ENCODE data around the gene DNAH5.

The DNAH5 gene

GRCh38 chr5:13708432-13708831 is 236.1 kb downstream of the DNAH5 start:
- no peak for DNase-seq (ENCODE audit: low read depth, low spot score)

- DNase-seq (ENCODE audit: low read depth, low spot score): no peak
Measured at GRCh38 chr5:13704396-13704795, 240.1 kb downstream of the DNAH5 start.

- no peak for DNase-seq (ENCODE audit: low read depth, low spot score)
Measured at GRCh38 chr5:13700626-13701025, 243.9 kb downstream of the DNAH5 start.

- DNase-seq (ENCODE audit: low read depth, low spot score): no peak
Measured at GRCh38 chr5:13698885-13699284, 245.6 kb downstream of the DNAH5 start.

- DNase-seq (ENCODE audit: low read depth, low spot score): no peak
Measured at GRCh38 chr5:13695076-13695712, 249.3 kb downstream of the DNAH5 start.

GRCh38 chr5:13692172-13692571 is 252.3 kb downstream of the DNAH5 start:
- no peak for DNase-seq (ENCODE audit: low read depth, low spot score)

GRCh38 chr5:13676531-13676930 is 268.0 kb downstream of the DNAH5 start:
- no peak for DNase-seq (ENCODE audit: low read depth, low spot score)

- no peak for DNase-seq (ENCODE audit: low read depth, low spot score)
Measured at GRCh38 chr5:13674391-13674790, 270.1 kb downstream of the DNAH5 start.

- no peak for DNase-seq (ENCODE audit: low read depth, low spot score)
Measured at GRCh38 chr5:13673511-13673910, 271.0 kb downstream of the DNAH5 start.

GRCh38 chr5:13664377-13664776 is 280.1 kb downstream of the DNAH5 start:
- peak; percentile 4 for DNase-seq (ENCODE audit: low read depth, low spot score)

- no peak for DNase-seq (ENCODE audit: low read depth, low spot score)
Measured at GRCh38 chr5:13662626-13663025, 281.9 kb downstream of the DNAH5 start.

GRCh38 chr5:13661272-13661671 is 283.2 kb downstream of the DNAH5 start:
- no peak for DNase-seq (ENCODE audit: low read depth, low spot score)

GRCh38 chr5:13660072-13660471 is 284.4 kb downstream of the DNAH5 start:
- DNase-seq (ENCODE audit: low read depth, low spot score): no peak

GRCh38 chr5:13659391-13659790 is 285.1 kb downstream of the DNAH5 start:
- DNase-seq (ENCODE audit: low read depth, low spot score): no peak

- no peak for DNase-seq (ENCODE audit: low read depth, low spot score)
Measured at GRCh38 chr5:13658761-13659160, 285.7 kb downstream of the DNAH5 start.

- no peak for DNase-seq (ENCODE audit: low read depth, low spot score)
Measured at GRCh38 chr5:13658152-13658551, 286.3 kb downstream of the DNAH5 start.

GRCh38 chr5:13653709-13654108 is 290.8 kb downstream of the DNAH5 start:
- no peak for DNase-seq (ENCODE audit: low read depth, low spot score)

- DNase-seq (ENCODE audit: low read depth, low spot score): no peak
Measured at GRCh38 chr5:13649656-13650055, 294.8 kb downstream of the DNAH5 start.

- no peak for DNase-seq (ENCODE audit: low read depth, low spot score)
Measured at GRCh38 chr5:13648822-13649221, 295.7 kb downstream of the DNAH5 start.

GRCh38 chr5:13643734-13644133 is 300.8 kb downstream of the DNAH5 start:
- DNase-seq (ENCODE audit: low read depth, low spot score): no peak

- DNase-seq (ENCODE audit: low read depth, low spot score): no peak
Measured at GRCh38 chr5:13643196-13643595, 301.3 kb downstream of the DNAH5 start.

All from smooth muscle cell of the brain vasculature (primary cell).